ENCODE results near the gene LRMDA. TPM values are rescaled to one million over a fixed set of nuclear protein-coding genes. Genes with fewer than 3 reads are reported as not detected.

LRMDA gene
- total RNA-seq, 3 donors from 2014 or later = 9.4 to 14.9 (median 10.3) TPM

DNA sequence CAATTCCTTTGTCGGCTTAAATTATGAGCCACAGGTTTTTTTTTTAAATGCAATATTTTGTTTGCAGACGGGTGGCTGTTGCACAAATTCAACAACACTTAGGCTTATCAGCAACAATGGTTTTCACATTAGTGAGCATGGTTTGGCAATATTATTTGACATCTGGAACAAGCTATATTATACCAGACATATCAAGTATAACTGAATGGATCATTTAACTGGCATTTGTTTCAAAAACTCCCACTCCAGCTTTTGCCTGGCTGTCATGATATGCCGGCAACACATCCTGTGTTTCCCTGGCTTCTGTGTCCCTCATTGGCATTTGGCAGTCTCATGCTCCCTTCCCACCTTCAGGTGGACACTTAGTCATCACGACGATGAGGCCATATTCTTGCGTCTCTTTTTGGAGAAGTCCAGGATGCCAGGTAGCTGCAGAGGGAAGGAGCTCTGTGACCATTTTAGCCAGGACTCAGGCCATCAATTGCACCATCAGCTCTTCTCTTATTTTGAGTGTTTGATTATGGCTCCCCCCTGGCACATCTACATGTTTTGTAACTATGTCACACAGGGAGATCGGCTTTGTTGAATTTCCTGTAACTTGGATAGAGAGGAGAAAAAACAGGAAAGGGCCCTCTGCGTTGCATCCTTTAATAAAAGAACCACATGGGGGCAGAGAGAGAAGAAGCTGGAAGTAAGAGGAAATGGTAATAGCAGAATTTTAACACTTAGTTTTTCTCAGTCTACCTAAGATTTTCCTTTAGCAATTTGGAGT is 413.9 kb downstream of the LRMDA start:
- TF ChIP-seq, protein P1, sequence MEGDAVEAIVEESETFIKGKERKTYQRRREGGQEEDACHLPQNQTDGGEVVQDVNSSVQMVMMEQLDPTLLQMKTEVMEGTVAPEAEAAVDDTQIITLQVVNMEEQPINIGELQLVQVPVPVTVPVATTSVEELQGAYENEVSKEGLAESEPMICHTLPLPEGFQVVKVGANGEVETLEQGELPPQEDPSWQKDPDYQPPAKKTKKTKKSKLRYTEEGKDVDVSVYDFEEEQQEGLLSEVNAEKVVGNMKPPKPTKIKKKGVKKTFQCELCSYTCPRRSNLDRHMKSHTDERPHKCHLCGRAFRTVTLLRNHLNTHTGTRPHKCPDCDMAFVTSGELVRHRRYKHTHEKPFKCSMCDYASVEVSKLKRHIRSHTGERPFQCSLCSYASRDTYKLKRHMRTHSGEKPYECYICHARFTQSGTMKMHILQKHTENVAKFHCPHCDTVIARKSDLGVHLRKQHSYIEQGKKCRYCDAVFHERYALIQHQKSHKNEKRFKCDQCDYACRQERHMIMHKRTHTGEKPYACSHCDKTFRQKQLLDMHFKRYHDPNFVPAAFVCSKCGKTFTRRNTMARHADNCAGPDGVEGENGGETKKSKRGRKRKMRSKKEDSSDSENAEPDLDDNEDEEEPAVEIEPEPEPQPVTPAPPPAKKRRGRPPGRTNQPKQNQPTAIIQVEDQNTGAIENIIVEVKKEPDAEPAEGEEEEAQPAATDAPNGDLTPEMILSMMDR (IDR thresholded peaks at IDR 0.05) = no peak
- ATAC-seq (no peak), DNase-seq (no peak)
- Histone ChIP-seq H3K36me3 (ENCODE audit: low read depth) (no peaks in the 10 kb centered on the region), H3K9me3 (no peaks in the 10 kb centered on the region), H3K4me3 (no peak overlapping the region), H3K4me1 (ENCODE audit: low read depth) (no peaks in the 10 kb centered on the region)
- intact Hi-C loops (cut with DNase I, micrococcal nuclease) = no loop called here

DNA sequence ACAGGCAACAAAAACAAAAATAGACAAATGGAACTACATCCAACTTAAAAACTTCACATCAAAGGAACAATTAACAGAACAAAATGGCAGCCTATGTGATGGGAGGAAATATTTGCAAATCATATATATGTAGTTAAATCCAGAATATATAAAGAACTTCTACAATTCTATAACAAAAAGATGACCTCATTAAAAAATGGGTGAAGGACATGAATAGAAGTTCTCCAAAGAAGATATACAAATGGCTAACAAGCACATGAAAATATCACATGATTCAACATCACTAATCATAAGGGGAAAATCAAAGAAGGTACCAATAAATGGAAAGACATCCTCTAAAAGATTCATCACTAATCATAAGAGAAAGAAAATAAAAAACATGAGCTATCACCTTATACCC is 416.1 kb downstream of the LRMDA start:
- DNase-seq (no peak), ATAC-seq (no peak)
- Histone ChIP-seq H3K4me1 (ENCODE audit: low read depth) (no peaks in the 10 kb centered on the region), H3K36me3 (ENCODE audit: low read depth) (no peaks in the 10 kb centered on the region), H3K4me3 (no peak overlapping the region), H3K9me3 (no peaks in the 10 kb centered on the region)
- TF ChIP-seq, protein P1 (IDR thresholded peaks at IDR 0.05) = no peak
- intact Hi-C loops (cut with DNase I, micrococcal nuclease) = no loop called here

DNA sequence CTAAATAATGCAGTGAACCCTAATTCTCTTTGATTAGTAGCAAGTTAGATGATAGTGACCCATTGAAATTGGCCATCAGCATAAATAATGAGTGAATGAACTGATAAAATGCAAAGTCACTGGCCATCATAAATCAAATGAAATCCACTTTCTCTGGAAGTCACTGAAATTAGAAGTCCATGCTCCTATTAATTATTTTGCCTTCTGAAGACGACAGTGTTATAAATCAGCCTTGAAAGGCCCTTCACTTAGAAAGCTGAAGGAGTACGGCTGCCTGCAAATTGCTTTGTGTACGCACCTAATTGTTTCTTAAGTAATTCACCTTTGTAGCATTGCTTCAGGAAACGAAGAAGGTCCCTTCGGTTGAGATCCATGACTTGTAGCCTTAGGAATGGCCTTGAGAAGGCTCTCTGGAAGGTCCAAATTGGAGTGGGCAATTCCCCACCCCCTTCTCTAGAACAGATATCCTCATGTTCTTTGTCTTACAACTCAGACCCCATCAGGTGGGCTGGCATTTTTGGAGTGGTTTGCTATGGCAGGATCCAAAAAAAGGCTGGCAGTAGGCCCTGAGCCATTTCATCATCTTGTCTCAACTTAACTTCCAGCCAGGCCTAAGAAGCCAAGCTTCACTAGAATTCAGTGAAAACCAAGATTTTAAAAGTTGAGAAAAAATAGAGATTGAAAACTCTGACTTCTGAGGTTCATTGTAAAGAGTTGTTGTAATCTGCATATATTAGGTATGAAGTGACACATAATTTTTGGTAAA is 420.3 kb downstream of the LRMDA start:
- Histone ChIP-seq H3K4me1 (ENCODE audit: low read depth) (no peaks in the 10 kb centered on the region), H3K4me3 (no peak overlapping the region), H3K36me3 (ENCODE audit: low read depth) (no peaks in the 10 kb centered on the region), H3K9me3 (no peaks in the 10 kb centered on the region)
- TF ChIP-seq, protein P1 (IDR thresholded peaks at IDR 0.05) = no peak
- DNase-seq (no peak), ATAC-seq (no peak)
- intact Hi-C loops (cut with DNase I, micrococcal nuclease) = no loop called here

DNA sequence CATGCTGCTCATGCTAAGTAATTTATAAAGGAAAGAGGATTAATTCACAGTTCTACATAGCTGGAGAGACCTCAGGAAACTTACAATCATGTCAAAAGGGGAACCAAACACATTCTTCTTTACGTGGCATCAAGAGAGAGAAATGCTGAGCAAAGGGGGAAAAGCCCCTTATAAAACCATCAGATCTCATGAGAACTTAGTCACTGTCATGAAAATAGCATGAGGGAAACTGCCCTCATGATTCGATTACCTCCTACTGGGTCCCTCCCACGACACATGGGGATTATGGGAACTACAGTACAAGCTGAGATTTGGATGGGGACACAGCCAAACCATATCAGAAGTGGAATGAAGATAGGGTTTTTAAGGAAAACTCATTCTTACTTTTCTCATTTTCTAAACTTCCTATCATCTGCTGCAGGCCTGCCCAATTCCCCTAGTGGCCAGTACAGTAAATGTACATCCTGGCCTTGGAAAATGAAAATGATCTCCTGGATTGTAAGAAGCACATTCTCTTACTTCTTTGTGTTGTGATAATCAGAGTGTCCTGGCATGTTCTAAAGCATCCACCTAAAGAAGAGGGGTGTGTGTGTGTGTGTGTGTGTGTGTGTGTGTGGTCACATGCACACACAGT is 421.5 kb downstream of the LRMDA start:
- Histone ChIP-seq H3K9me3 (no peaks in the 10 kb centered on the region), H3K4me3 (no peak overlapping the region), H3K36me3 (ENCODE audit: low read depth) (no peaks in the 10 kb centered on the region), H3K4me1 (ENCODE audit: low read depth) (no peaks in the 10 kb centered on the region)
- ATAC-seq (no peak), DNase-seq (no peak)
- TF ChIP-seq, protein P1 (IDR thresholded peaks at IDR 0.05) = no peak
- intact Hi-C loops (cut with DNase I, micrococcal nuclease) = no loop called here

DNA sequence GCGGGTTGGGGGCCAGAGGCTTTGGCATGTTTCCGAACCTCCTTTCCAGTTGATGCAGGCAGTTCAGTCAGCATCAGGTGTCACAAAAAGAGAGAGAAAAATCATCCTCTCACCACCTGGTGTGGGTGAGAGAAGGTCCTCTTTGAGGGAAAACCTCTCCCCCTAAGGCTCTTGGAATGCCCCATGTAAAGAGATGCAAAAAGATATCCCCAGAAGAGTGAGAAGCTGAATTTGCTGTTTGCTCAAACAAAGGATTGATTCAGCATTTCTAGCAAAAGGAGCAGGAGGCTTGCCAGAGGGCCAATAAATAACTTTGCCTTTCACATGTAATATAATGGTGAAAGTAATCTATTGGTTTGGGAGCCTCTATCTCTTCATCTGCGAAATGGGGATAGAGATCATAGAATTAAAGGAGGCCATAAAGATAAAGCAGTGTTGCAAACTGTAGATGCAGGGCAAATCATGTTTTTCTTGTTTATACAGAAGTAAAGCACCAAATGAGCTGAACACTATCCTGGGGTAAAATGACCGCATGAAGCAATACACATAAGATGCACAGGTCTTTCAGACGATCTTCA is 425.9 kb downstream of the LRMDA start:
- H3K9me3 ChIP-seq = no peaks in the 10 kb centered on the region
- H3K4me3 ChIP-seq = no peak overlapping the region
- no peak for DNase-seq
- H3K36me3 ChIP-seq (ENCODE audit: low read depth) = no peaks in the 10 kb centered on the region
- H3K4me1 ChIP-seq (ENCODE audit: low read depth) = no peaks in the 10 kb centered on the region
- TF ChIP-seq, protein P1 (IDR thresholded peaks at IDR 0.05) = no peak
- intact Hi-C loops (cut with DNase I, micrococcal nuclease) = no loop called here
- no peak for ATAC-seq

All from mucosa of descending colon (tissue), 3 donors.